ENCODE results near the gene PIGA. TPM values are rescaled to one million over a fixed set of nuclear protein-coding genes. Genes with fewer than 3 reads are reported as not detected.

PIGA gene
- total RNA-seq, 1 experiment from 2014 or later: 11.3 TPM

DNA sequence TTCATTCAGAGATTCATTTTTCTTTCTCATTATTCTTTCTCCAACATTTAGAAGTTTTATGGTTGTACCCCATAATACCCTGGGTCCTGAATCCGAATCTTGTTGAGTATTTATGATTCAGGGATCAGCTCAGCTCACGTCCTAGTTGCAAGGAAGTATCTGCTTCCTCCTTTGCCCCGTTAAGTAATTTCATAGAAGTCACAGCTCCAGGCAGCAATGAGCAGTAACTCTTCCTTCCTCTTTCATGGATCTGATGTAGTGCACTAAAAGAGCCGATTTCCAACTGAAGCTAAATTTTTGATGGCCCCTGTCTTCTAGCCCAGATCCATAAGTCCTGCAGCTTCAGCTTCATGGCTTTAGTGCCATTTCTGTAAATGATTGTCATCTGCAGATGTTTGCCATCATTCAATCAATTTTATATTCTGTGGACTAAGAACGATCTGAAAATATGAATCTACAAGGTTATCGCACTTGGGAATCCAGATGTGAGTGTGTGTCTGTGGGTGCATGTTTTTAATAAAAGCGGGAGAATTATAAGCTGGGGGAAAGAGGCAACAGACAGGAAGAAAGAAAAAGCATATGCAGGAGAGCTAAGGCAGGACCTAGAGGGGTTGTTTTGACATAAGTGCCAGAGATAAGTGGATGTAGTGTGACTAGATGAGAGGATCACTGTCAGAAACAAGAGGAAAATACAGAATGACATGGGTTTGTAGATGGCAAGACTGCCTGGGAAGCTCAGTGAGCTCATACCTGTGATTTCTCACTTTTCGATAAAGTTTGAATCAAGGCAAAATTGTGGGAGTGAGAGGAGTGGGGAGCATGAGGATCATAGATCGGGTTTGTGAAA lies 31.4 kb upstream of the PIGA start:
- ATAC-seq (no peak), DNase-seq (ENCODE audit: low spot score) (no peak)
- Mint-ChIP-seq H3K4me1 (peaks cover 8% of the 10 kb centered on the region), H3K9me3 (peaks cover 5% of the 10 kb centered on the region), H3K36me3 (no peaks in the 10 kb centered on the region), H3K4me3 (no peak overlapping the region), H3K27ac (no peak overlapping the region), H3K27me3 (ENCODE audit: low read depth) (no peaks in the 10 kb centered on the region)
- TF ChIP-seq PRRX2 (CRISPR knock-in tag; IDR thresholded peaks at IDR 0.05) (no peak), JAZF1 (CRISPR knock-in tag; IDR thresholded peaks at IDR 0.05) (no peak), MYBL2 (CRISPR knock-in tag; IDR thresholded peaks at IDR 0.05) (no peak), CREM (CRISPR knock-in tag; IDR thresholded peaks at IDR 0.05) (no peak), IRF2 (CRISPR knock-in tag; IDR thresholded peaks at IDR 0.05; ENCODE audit: borderline replicate concordance, low read depth) (no peak), RELA (CRISPR knock-in tag; IDR thresholded peaks at IDR 0.05; ENCODE audit: borderline replicate concordance) (no peak), ZNF416 (CRISPR knock-in tag; IDR thresholded peaks at IDR 0.05) (no peak), NR1H2 (CRISPR knock-in tag; IDR thresholded peaks at IDR 0.05) (no peak)
- TF ChIP-seq, protein P1, sequence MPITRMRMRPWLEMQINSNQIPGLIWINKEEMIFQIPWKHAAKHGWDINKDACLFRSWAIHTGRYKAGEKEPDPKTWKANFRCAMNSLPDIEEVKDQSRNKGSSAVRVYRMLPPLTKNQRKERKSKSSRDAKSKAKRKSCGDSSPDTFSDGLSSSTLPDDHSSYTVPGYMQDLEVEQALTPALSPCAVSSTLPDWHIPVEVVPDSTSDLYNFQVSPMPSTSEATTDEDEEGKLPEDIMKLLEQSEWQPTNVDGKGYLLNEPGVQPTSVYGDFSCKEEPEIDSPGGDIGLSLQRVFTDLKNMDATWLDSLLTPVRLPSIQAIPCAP (CRISPR knock-in tag; IDR thresholded peaks at IDR 0.05): no peak
- TF ChIP-seq, protein P2, sequence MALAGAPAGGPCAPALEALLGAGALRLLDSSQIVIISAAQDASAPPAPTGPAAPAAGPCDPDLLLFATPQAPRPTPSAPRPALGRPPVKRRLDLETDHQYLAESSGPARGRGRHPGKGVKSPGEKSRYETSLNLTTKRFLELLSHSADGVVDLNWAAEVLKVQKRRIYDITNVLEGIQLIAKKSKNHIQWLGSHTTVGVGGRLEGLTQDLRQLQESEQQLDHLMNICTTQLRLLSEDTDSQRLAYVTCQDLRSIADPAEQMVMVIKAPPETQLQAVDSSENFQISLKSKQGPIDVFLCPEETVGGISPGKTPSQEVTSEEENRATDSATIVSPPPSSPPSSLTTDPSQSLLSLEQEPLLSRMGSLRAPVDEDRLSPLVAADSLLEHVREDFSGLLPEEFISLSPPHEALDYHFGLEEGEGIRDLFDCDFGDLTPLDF (CRISPR knock-in tag; IDR thresholded peaks at IDR 0.05): no peak
- TF ChIP-seq, protein P3, sequence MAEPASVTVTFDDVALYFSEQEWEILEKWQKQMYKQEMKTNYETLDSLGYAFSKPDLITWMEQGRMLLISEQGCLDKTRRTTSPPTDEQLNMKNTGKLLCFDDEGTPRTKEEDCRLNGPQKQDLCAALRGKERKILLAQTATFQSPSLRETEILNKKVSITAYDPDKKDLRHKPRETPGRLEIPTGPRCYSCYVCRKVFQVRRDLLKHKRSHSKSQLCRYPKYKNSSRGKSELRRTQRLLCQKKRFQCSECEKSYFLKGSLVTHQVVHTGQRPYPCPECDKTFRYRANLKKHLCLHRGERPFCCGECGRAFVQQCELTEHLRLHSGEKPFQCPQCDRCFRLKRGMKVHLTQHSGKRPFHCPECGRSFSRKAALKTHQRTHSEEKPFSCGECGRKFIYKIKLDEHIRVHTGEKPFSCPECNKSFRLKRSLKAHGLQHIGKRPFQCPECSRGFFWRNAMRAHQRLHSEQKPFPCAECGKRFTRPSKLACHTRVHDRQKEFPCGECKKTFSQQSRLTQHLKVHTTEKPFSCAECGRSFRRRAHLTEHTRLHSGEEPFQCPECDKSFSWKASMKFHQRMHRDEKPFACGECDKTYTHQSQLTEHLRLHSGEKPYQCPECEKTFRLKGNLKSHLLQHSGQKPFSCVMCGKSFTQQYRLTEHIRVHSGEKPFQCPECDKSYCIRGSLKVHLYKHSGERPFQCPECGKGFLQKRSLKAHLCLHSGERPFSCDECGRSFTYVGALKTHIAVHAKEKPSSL (CRISPR knock-in tag; conservative IDR thresholded peaks at IDR 0.05): no peak
- TF ChIP-seq, protein P4, sequence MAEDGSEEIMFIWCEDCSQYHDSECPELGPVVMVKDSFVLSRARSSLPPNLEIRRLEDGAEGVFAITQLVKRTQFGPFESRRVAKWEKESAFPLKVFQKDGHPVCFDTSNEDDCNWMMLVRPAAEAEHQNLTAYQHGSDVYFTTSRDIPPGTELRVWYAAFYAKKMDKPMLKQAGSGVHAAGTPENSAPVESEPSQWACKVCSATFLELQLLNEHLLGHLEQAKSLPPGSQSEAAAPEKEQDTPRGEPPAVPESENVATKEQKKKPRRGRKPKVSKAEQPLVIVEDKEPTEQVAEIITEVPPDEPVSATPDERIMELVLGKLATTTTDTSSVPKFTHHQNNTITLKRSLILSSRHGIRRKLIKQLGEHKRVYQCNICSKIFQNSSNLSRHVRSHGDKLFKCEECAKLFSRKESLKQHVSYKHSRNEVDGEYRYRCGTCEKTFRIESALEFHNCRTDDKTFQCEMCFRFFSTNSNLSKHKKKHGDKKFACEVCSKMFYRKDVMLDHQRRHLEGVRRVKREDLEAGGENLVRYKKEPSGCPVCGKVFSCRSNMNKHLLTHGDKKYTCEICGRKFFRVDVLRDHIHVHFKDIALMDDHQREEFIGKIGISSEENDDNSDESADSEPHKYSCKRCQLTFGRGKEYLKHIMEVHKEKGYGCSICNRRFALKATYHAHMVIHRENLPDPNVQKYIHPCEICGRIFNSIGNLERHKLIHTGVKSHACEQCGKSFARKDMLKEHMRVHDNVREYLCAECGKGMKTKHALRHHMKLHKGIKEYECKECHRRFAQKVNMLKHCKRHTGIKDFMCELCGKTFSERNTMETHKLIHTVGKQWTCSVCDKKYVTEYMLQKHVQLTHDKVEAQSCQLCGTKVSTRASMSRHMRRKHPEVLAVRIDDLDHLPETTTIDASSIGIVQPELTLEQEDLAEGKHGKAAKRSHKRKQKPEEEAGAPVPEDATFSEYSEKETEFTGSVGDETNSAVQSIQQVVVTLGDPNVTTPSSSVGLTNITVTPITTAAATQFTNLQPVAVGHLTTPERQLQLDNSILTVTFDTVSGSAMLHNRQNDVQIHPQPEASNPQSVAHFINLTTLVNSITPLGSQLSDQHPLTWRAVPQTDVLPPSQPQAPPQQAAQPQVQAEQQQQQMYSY (CRISPR knock-in tag; IDR thresholded peaks at IDR 0.05): no peak
- ChIA-PET POLR2A (no interaction called here), CTCF (interaction anchor here (1.0 to 1.7 kb wide), 2 partner anchors 16 to 99 kb away, joined by 3 to 4 read pairs; no protein-coding TSS in a partner anchor)

DNA sequence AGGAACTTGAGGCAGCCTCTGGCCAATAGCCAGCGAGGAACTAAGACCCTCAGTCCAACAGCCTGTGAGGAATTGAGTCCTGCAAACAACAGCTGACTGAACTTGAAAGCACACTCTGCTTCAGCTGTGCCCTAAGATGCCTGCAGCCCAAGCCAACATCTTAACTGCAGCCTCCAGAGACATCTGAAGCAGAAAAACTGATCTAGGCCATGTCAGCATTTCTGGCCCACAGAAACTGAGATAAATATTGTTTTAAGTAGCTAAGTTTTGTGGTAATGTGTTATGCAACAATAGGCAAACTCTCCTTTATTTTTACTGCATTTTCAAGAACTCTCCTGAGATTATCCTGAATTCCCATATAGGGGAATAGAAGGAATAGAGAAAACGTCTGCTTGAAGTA lies 24.4 kb upstream of the PIGA start:
- TF ChIP-seq, protein P5, sequence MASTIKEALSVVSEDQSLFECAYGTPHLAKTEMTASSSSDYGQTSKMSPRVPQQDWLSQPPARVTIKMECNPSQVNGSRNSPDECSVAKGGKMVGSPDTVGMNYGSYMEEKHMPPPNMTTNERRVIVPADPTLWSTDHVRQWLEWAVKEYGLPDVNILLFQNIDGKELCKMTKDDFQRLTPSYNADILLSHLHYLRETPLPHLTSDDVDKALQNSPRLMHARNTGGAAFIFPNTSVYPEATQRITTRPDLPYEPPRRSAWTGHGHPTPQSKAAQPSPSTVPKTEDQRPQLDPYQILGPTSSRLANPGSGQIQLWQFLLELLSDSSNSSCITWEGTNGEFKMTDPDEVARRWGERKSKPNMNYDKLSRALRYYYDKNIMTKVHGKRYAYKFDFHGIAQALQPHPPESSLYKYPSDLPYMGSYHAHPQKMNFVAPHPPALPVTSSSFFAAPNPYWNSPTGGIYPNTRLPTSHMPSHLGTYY (CRISPR knock-in tag; IDR thresholded peaks at IDR 0.05): no peak
- no peak for TF ChIP-seq EMX1 (CRISPR knock-in tag; IDR thresholded peaks at IDR 0.05)
- no peak for TF ChIP-seq SMAD4 (CRISPR knock-in tag; IDR thresholded peaks at IDR 0.05)
- no peak for TF ChIP-seq CREB1 (CRISPR knock-in tag; IDR thresholded peaks at IDR 0.05)
- TF ChIP-seq, protein P6, sequence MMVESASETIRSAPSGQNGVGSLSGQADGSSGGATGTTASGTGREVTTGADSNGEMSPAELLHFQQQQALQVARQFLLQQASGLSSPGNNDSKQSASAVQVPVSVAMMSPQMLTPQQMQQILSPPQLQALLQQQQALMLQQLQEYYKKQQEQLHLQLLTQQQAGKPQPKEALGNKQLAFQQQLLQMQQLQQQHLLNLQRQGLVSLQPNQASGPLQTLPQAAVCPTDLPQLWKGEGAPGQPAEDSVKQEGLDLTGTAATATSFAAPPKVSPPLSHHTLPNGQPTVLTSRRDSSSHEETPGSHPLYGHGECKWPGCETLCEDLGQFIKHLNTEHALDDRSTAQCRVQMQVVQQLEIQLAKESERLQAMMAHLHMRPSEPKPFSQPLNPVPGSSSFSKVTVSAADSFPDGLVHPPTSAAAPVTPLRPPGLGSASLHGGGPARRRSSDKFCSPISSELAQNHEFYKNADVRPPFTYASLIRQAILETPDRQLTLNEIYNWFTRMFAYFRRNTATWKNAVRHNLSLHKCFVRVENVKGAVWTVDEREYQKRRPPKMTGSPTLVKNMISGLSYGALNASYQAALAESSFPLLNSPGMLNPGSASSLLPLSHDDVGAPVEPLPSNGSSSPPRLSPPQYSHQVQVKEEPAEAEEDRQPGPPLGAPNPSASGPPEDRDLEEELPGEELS (CRISPR knock-in tag; IDR thresholded peaks at IDR 0.05): no peak
- no peak for TF ChIP-seq ZBTB21 (CRISPR knock-in tag; IDR thresholded peaks at IDR 0.05; ENCODE audit: borderline replicate concordance)
- TF ChIP-seq KAT7 (CRISPR knock-in tag; IDR thresholded peaks at IDR 0.05; ENCODE audit: borderline replicate concordance): no peak
- Mint-ChIP-seq H3K36me3 (no peaks in the 10 kb centered on the region), H3K27ac (no peak overlapping the region), H3K4me1 (no peaks in the 10 kb centered on the region), H3K9me3 (peaks cover 7% of the 10 kb centered on the region), H3K27me3 (ENCODE audit: low read depth) (no peaks in the 10 kb centered on the region), H3K4me3 (no peak overlapping the region)
- DNase-seq (ENCODE audit: low spot score) (no peak), ATAC-seq (no peak)
- CTCF ChIA-PET: no interaction called here
- POLR2A ChIA-PET: no interaction called here

Data from WTC11 (cell line).